Breast epithelium (tissue), 4 donors: ENCODE results near the gene CCP110. TPM values are rescaled to one million over a fixed set of nuclear protein-coding genes. Genes with fewer than 3 reads are reported as not detected.
A peak's percentile ranks its signal among the peaks of the same experiment; 100 is the strongest.

ENCODE experiments used
- DNase-seq, 2 donors: peaks; one replicate each; pipeline ENCODE4 v3.0.0-alpha.2; 2019; ENCODE audit warnings: low spot score in 2 of 2
- H3K27ac ChIP-seq, 2 donors: fragments of 200-600 bp; sonication (generic) in 1 of 2; one replicate each; pipeline ENCODE4 v1.5.1; 2016 to 2019; ENCODE audit warnings: mild to moderate bottlenecking in 1 of 2
- H3K27me3 ChIP-seq, 2 donors: fragments of 200-600 bp; sonication (generic) in 1 of 2; one replicate each; pipeline versions ENCODE4 v1.5.1 to v1.6.0; 2017 to 2019; ENCODE audit warnings: control low read depth in 1 of 2, mild to moderate bottlenecking in 1 of 2
- H3K36me3 ChIP-seq: fragments of 200-600 bp; one replicate; pipeline ENCODE4 v1.5.1; 2019
- H3K4me1 ChIP-seq, 2 donors: fragments of 200-600 bp; sonication (generic); one replicate each; pipeline ENCODE4 v1.5.1; 2016 to 2019; ENCODE audit warnings: control low read depth in 1 of 2
- H3K4me3 ChIP-seq, 3 donors: fragments of 200-600 bp; sonication (generic); 1 replicate in 2 of 3; 2 replicates in 1 of 3; pipeline ENCODE4 v1.5.1; 2016 to 2019; ENCODE audit warnings: mild to moderate bottlenecking in 3 of 3, moderate library complexity in 2 of 3
- H3K9me3 ChIP-seq, 2 donors: fragments of 200-600 bp; sonication (generic) in 1 of 2; one replicate each; pipeline ENCODE4 v1.5.1; 2016 to 2019; ENCODE audit warnings: control low read depth in 1 of 2
- CTCF ChIP-seq, 3 donors: fragments of 450-650 bp; IDR thresholded peaks; one replicate each; pipeline ENCODE4 v1.5.1; 2016 to 2017; ENCODE audit warnings: antibody characterized with exemption in 3 of 3, mild to moderate bottlenecking in 3 of 3, moderate library complexity in 3 of 3
- POLR2A ChIP-seq: fragments of 450-650 bp; IDR thresholded peaks from one replicate; pipeline ENCODE4 v1.6.1; 2016; ENCODE audit warnings: antibody characterized with exemption, mild to moderate bottlenecking, moderate library complexity
- POLR2AphosphoS5 ChIP-seq, 3 donors: sonication (generic); formaldehyde crosslinking; IDR thresholded peaks; one replicate each; pipeline ENCODE4 v1.6.1; 2017; ENCODE audit warnings: antibody characterized with exemption in 3 of 3
- intact Hi-C: fragments of 100-400 bp; cut with DNase I; formaldehyde crosslinking; loops from one replicate; pipeline ENCODE4 v1.15.1; 2023; ENCODE audit warnings: low total_unique reads
- total RNA-seq, 3 donors: library from RNA; depleted of rRNA; stranded (reverse); fragments of >200 nt; gene quantifications; one replicate each; pipeline ENCODE4 v1.1.0, GENCODE V29; 2016

The CCP110 gene
- total RNA-seq, 3 donors from 2014 or later: 13.9 to 33.5 (median 31.5) TPM

- no peaks in the 10 kb centered on the region for H3K9me3 ChIP-seq
- no peaks in the 10 kb centered on the region for H3K36me3 ChIP-seq
- TF ChIP-seq POLR2AphosphoS5 (IDR thresholded peaks at IDR 0.05) (no peak), POLR2A (no peak), CTCF (IDR thresholded peaks at IDR 0.05) (no peak)
- H3K27ac ChIP-seq: no peak overlapping the region
- intact Hi-C loops: no loop called here
- no peaks in the 10 kb centered on the region for H3K27me3 ChIP-seq
- no peak overlapping the region for H3K4me3 ChIP-seq
- no peak for DNase-seq
- H3K4me1 ChIP-seq: peaks cover 0 to 4% of the 10 kb centered on the region in 2 donors
Measured at GRCh38 chr16:19515757-19516156, 8.0 kb upstream of the CCP110 start.

- Histone ChIP-seq H3K27ac (no peak overlapping the region), H3K4me3 (no peak overlapping the region), H3K27me3 (no peaks in the 10 kb centered on the region), H3K36me3 (no peaks in the 10 kb centered on the region), H3K9me3 (no peaks in the 10 kb centered on the region), H3K4me1 (peaks cover 0 to 4% of the 10 kb centered on the region in 2 donors)
- DNase-seq: no peak
- intact Hi-C loops: no loop called here
- TF ChIP-seq CTCF (IDR thresholded peaks at IDR 0.05) (no peak), POLR2A (no peak), POLR2AphosphoS5 (IDR thresholded peaks at IDR 0.05) (no peak)
Measured at GRCh38 chr16:19517424-19518089, 6.2 kb upstream of the CCP110 start.

- no peaks in the 10 kb centered on the region for H3K36me3 ChIP-seq
- no peak for DNase-seq
- intact Hi-C loops: no loop called here
- TF ChIP-seq POLR2A: no peak
- no peak for TF ChIP-seq CTCF (IDR thresholded peaks at IDR 0.05)
- TF ChIP-seq POLR2AphosphoS5 (IDR thresholded peaks at IDR 0.05): no peak
- H3K9me3 ChIP-seq: no peaks in the 10 kb centered on the region
- no peak overlapping the region for H3K4me3 ChIP-seq
- H3K27ac ChIP-seq: no peak overlapping the region
- no peaks in the 10 kb centered on the region for H3K27me3 ChIP-seq
- peaks cover 0 to 4% of the 10 kb centered on the region in 2 donors for H3K4me1 ChIP-seq
Measured at GRCh38 chr16:19518388-19518787, 5.4 kb upstream of the CCP110 start.

- Histone ChIP-seq H3K9me3 (no peaks in the 10 kb centered on the region), H3K27ac (peak overlapping the region; percentile 91 to 92), H3K4me3 (peak overlapping the region; percentile 74 to 92 (median 79)), H3K27me3 (no peaks in the 10 kb centered on the region), H3K4me1 (peaks cover 0 to 4% of the 10 kb centered on the region in 2 donors), H3K36me3 (no peaks in the 10 kb centered on the region)
- TF ChIP-seq POLR2A (no peak), CTCF (IDR thresholded peaks at IDR 0.05) (no peak), POLR2AphosphoS5 (IDR thresholded peaks at IDR 0.05) (no peak)
- intact Hi-C loops: no loop called here
- DNase-seq: no peak
Measured at GRCh38 chr16:19520861-19521331, 2.8 kb upstream of the CCP110 start.
